HCT116 (cell line): ENCODE results near the gene ACADVL.

ENCODE experiments used
- EZH2 ChIP-seq: fragments of 200-600 bp; sonication (generic); IDR thresholded peaks from 2 replicates; pipeline ENCODE4 v1.6.1; 2017; ENCODE audit warnings: antibody characterized with exemption, mixed run types
- TF ChIP-seq, protein P1 (sequence below), 3 experiments: fragments of 200-600 bp in 1 of 3; sonication (generic) in 1 of 3; IDR thresholded peaks in 2 of 3; conservative IDR thresholded peaks in 1 of 3; 2 replicates each; pipeline ENCODE4 v1.5.1; 2012 to 2017; ENCODE audit warnings: low read depth in 2 of 3, low read length in 2 of 3, antibody characterized with exemption in 1 of 3, borderline replicate concordance in 1 of 3, control low read depth in 1 of 3, mild to moderate bottlenecking in 1 of 3, mixed read lengths in 1 of 3, mixed run types in 1 of 3, moderate library complexity in 1 of 3; ENCODE audit not compliant: insufficient read depth in 1 of 3
- TF ChIP-seq, protein P2 (sequence below): IDR thresholded peaks from 2 replicates; pipeline ENCODE4 v1.6.1; 2012; ENCODE audit warnings: low read depth

DNA sequence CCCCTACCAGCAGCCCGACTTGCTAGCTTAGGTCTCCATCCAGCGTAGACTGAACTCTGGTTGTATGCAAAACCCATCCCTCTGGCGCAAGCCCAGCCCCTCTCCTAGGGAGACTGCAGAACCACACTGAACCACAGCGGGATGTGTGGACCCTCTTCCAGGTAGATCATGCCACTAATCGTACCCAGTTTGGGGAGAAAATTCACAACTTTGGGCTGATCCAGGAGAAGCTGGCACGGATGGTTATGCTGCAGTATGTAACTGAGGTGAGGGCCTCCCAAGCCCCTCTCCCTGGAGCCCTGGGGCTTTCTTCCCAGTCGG lies 3.2 kb downstream of the ACADVL start:
- TF ChIP-seq, protein P1, sequence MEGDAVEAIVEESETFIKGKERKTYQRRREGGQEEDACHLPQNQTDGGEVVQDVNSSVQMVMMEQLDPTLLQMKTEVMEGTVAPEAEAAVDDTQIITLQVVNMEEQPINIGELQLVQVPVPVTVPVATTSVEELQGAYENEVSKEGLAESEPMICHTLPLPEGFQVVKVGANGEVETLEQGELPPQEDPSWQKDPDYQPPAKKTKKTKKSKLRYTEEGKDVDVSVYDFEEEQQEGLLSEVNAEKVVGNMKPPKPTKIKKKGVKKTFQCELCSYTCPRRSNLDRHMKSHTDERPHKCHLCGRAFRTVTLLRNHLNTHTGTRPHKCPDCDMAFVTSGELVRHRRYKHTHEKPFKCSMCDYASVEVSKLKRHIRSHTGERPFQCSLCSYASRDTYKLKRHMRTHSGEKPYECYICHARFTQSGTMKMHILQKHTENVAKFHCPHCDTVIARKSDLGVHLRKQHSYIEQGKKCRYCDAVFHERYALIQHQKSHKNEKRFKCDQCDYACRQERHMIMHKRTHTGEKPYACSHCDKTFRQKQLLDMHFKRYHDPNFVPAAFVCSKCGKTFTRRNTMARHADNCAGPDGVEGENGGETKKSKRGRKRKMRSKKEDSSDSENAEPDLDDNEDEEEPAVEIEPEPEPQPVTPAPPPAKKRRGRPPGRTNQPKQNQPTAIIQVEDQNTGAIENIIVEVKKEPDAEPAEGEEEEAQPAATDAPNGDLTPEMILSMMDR (IDR thresholded peaks at IDR 0.05 in 2 of 3, conservative IDR thresholded peaks at IDR 0.05 in 1 of 3; ENCODE audit: borderline replicate concordance in 1 of 3, insufficient read depth in 1 of 3, low read depth in 2 of 3, low read length in 2 of 3), result no peak
- no peak for TF ChIP-seq EZH2
- TF ChIP-seq, protein P2, sequence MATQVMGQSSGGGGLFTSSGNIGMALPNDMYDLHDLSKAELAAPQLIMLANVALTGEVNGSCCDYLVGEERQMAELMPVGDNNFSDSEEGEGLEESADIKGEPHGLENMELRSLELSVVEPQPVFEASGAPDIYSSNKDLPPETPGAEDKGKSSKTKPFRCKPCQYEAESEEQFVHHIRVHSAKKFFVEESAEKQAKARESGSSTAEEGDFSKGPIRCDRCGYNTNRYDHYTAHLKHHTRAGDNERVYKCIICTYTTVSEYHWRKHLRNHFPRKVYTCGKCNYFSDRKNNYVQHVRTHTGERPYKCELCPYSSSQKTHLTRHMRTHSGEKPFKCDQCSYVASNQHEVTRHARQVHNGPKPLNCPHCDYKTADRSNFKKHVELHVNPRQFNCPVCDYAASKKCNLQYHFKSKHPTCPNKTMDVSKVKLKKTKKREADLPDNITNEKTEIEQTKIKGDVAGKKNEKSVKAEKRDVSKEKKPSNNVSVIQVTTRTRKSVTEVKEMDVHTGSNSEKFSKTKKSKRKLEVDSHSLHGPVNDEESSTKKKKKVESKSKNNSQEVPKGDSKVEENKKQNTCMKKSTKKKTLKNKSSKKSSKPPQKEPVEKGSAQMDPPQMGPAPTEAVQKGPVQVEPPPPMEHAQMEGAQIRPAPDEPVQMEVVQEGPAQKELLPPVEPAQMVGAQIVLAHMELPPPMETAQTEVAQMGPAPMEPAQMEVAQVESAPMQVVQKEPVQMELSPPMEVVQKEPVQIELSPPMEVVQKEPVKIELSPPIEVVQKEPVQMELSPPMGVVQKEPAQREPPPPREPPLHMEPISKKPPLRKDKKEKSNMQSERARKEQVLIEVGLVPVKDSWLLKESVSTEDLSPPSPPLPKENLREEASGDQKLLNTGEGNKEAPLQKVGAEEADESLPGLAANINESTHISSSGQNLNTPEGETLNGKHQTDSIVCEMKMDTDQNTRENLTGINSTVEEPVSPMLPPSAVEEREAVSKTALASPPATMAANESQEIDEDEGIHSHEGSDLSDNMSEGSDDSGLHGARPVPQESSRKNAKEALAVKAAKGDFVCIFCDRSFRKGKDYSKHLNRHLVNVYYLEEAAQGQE, result no peak
